HG03139 (cell line): ENCODE data around the gene RALY.
"Not testable (repeated sequence)": the region's sequence is repeated elsewhere in the genome, so short reads cannot be mapped to it uniquely, and the experiment has no call there.

ENCODE experiments used
- ATAC-seq: cut with Tn5 transposase; IDR thresholded peaks from one replicate; pipeline ENCODE4 v1.9.1; 2021; ENCODE audit not compliant: unreplicated experiment

RALY gene

GRCh38 chr20:34015401-34016335 is 22.0 kb downstream of the RALY start:
- ATAC-seq, result no peak

GRCh38 chr20:34016736-34017135 is 23.0 kb downstream of the RALY start:
- ATAC-seq, result no peak

GRCh38 chr20:34017610-34018009 is 23.9 kb downstream of the RALY start:
- ATAC-seq, result no peak

- no peak for ATAC-seq
Observed at GRCh38 chr20:34018166-34018565, 24.5 kb downstream of the RALY start.

GRCh38 chr20:34022151-34022838 is 28.6 kb downstream of the RALY start:
- ATAC-seq, result peak; percentile 48

GRCh38 chr20:34022839-34023234 is 29.1 kb downstream of the RALY start:
- no peak for ATAC-seq

- no peak for ATAC-seq
Observed at GRCh38 chr20:34023937-34024722, 30.4 kb downstream of the RALY start.

- ATAC-seq, result no peak
Observed at GRCh38 chr20:34024723-34025351, 31.1 kb downstream of the RALY start.

GRCh38 chr20:34028013-34028412 is 34.3 kb downstream of the RALY start:
- not testable (repeated sequence) for ATAC-seq

- no peak for ATAC-seq
Observed at GRCh38 chr20:34029415-34029814, 35.7 kb downstream of the RALY start.

- no peak for ATAC-seq
Observed at GRCh38 chr20:34030456-34030855, 36.7 kb downstream of the RALY start.

- no peak for ATAC-seq
Observed at GRCh38 chr20:34033903-34034302, 40.2 kb downstream of the RALY start.

- no peak for ATAC-seq
Observed at GRCh38 chr20:34037121-34037520, 43.4 kb downstream of the RALY start.

- no peak for ATAC-seq
Observed at GRCh38 chr20:34037767-34038166, 44.1 kb downstream of the RALY start.

GRCh38 chr20:34040300-34040995 is 46.7 kb downstream of the RALY start:
- no peak for ATAC-seq

GRCh38 chr20:34041226-34041625 is 47.5 kb downstream of the RALY start:
- ATAC-seq, result no peak

GRCh38 chr20:34042262-34042661 is 48.6 kb downstream of the RALY start:
- ATAC-seq, result no peak

- no peak for ATAC-seq
Observed at GRCh38 chr20:34043025-34043424, 49.3 kb downstream of the RALY start.

GRCh38 chr20:34045294-34045693 is 51.6 kb downstream of the RALY start:
- no peak for ATAC-seq
